Measurements from ENCODE around the gene CLDN7. TPM values are rescaled to one million over a fixed set of nuclear protein-coding genes. Genes with fewer than 3 reads are reported as not detected.

CLDN7 gene
- total RNA-seq, 2 donors from 2014 or later: 142 to 149 TPM

- peaks cover 32% of the 10 kb centered on the region for H3K36me3 Mint-ChIP-seq (ENCODE audit: low read depth)
- peak within 1 kb of the TSS; percentile 97 for H3K27ac ChIP-seq (ENCODE audit: low read depth, low read length)
- no peaks in the 10 kb centered on the region for H3K4me1 ChIP-seq (ENCODE audit: control insufficient read depth, insufficient read depth, low read length)
- H3K4me3 ChIP-seq (ENCODE audit: low read length): peak within 1 kb of the TSS; percentile 99
- peak within 1 kb of the TSS; percentile 88 for H3K4me3 Mint-ChIP-seq
- no peak for TF ChIP-seq CTCF (conservative IDR thresholded peaks at IDR 0.05)
- peaks cover 23% of the 10 kb centered on the region for H3K4me1 Mint-ChIP-seq
- peaks cover 5% of the 10 kb centered on the region for H3K27me3 Mint-ChIP-seq (ENCODE audit: insufficient read depth)
- H3K27me3 ChIP-seq (ENCODE audit: control insufficient read depth, insufficient read depth, low read length, poor library complexity, severe bottlenecking): no peaks in the 10 kb centered on the region
- WGBS, 2 experiments (ENCODE audit: insufficient coverage in 1 of 2, insufficient read length in 1 of 2): 0 to 1% methylated on average over 20 to 64 of the region's 64 CpGs
- H3K27ac Mint-ChIP-seq: peak within 1 kb of the TSS; percentile 99
- DNase-seq: peak; percentile 100
- no peaks in the 10 kb centered on the region for H3K9me3 ChIP-seq (ENCODE audit: control insufficient read depth, low read length)
- H3K9ac ChIP-seq (ENCODE audit: extremely low read depth, low read length, poor library complexity, severe bottlenecking): peak within 1 kb of the TSS; percentile 91
- H3K36me3 ChIP-seq (ENCODE audit: control insufficient read depth, insufficient read depth, low read length): peaks cover 28% of the 10 kb centered on the region
- H3K9me3 Mint-ChIP-seq: no peaks in the 10 kb centered on the region
These were observed 44.8 kb upstream of the CLDN7 start, which contains the start of gene EIF5A for GRCh38 chr17:7306911-7307685. TSS of gene EIF5A (plus strand) at chr17:7307628. CDS start at chr17:7309636, 2,008 bp downstream.

- no peak for DNase-seq
- H3K4me3 Mint-ChIP-seq: no peak overlapping the region
- TF ChIP-seq CTCF (conservative IDR thresholded peaks at IDR 0.05): no peak
These were observed 41.9 kb upstream of the CLDN7 start for GRCh38 chr17:7304179-7304578.

GRCh38 chr17:7296189-7296861 lies 34.0 kb upstream of the CLDN7 start:
- no peaks in the 10 kb centered on the region for H3K36me3 Mint-ChIP-seq (ENCODE audit: low read depth)
- no peak overlapping the region for H3K4me3 ChIP-seq (ENCODE audit: low read length)
- H3K9me3 Mint-ChIP-seq: no peaks in the 10 kb centered on the region
- no peak overlapping the region for H3K27ac Mint-ChIP-seq
- no peak overlapping the region for H3K27ac ChIP-seq (ENCODE audit: low read depth, low read length)
- DNase-seq: peak; percentile 98
- TF ChIP-seq CTCF (conservative IDR thresholded peaks at IDR 0.05): peak; percentile 97
- H3K4me3 Mint-ChIP-seq: no peak overlapping the region
- peaks cover 62% of the 10 kb centered on the region for H3K27me3 ChIP-seq (ENCODE audit: control insufficient read depth, insufficient read depth, low read length, poor library complexity, severe bottlenecking)
- 13 to 23% methylated on average over 10 to 51 of the region's 51 CpGs for WGBS, 2 experiments (ENCODE audit: insufficient coverage in 1 of 2, insufficient read length in 1 of 2)
- H3K4me1 ChIP-seq (ENCODE audit: control insufficient read depth, insufficient read depth, low read length): no peaks in the 10 kb centered on the region
- no peak overlapping the region for H3K9ac ChIP-seq (ENCODE audit: extremely low read depth, low read length, poor library complexity, severe bottlenecking)
- H3K36me3 ChIP-seq (ENCODE audit: control insufficient read depth, insufficient read depth, low read length): no peaks in the 10 kb centered on the region
- H3K4me1 Mint-ChIP-seq: peaks cover 3% of the 10 kb centered on the region
- no peaks in the 10 kb centered on the region for H3K9me3 ChIP-seq (ENCODE audit: control insufficient read depth, low read length)
- peaks cover 73% of the 10 kb centered on the region for H3K27me3 Mint-ChIP-seq (ENCODE audit: insufficient read depth)

More at GRCh38 chr17:7304179-7304578, 41.9 kb upstream of the CLDN7 start:
- Histone ChIP-seq H3K9me3 (ENCODE audit: control insufficient read depth, low read length) (no peaks in the 10 kb centered on the region), H3K9ac (ENCODE audit: extremely low read depth, low read length, poor library complexity, severe bottlenecking) (no peak overlapping the region), H3K4me3 (ENCODE audit: low read length) (no peak overlapping the region), H3K36me3 (ENCODE audit: control insufficient read depth, insufficient read depth, low read length) (peaks cover under 1% of the 10 kb centered on the region), H3K27ac (ENCODE audit: low read depth, low read length) (no peak overlapping the region), H3K4me1 (ENCODE audit: control insufficient read depth, insufficient read depth, low read length) (no peaks in the 10 kb centered on the region), H3K27me3 (ENCODE audit: control insufficient read depth, insufficient read depth, low read length, poor library complexity, severe bottlenecking) (peaks cover under 1% of the 10 kb centered on the region)
- Mint-ChIP-seq H3K27me3 (ENCODE audit: insufficient read depth) (peaks cover 25% of the 10 kb centered on the region), H3K36me3 (ENCODE audit: low read depth) (peaks cover 5% of the 10 kb centered on the region), H3K4me1 (peaks cover 8% of the 10 kb centered on the region), H3K9me3 (no peaks in the 10 kb centered on the region), H3K27ac (no peak overlapping the region)
- WGBS, 2 experiments (ENCODE audit: insufficient coverage in 1 of 2, insufficient read length in 1 of 2): 84 to 94% methylated on average over 3 to 7 of the region's 7 CpGs
